Endothelial cell of umbilical vein (primary cell): Measurements from ENCODE around the gene GPR153. TPM values are rescaled to one million over a fixed set of nuclear protein-coding genes. Genes with fewer than 3 reads are reported as not detected.

Experiments
- BruUV-seq: library from RNA; stranded (reverse); fragments of 400-500 nt; replicated peaks from 2 replicates; lab custom pipeline; 2021; lab: Mats Ljungman, UMichigan
- CTCF ChIA-PET: fragments of 300-600, 350-600 bp; sonication (Branson Sonifier 250); formaldehyde crosslinking; loops from one replicate; lab custom pipeline; 2021; ENCODE audit warnings: antibody characterized with exemption, inconsistent platforms; lab: Charles Lee
- POLR2A ChIA-PET: fragments of 300-600, 350-600 bp; sonication (Branson Sonifier 250); formaldehyde crosslinking; loops from one replicate; lab custom pipeline; 2021; ENCODE audit warnings: antibody characterized with exemption, inconsistent platforms; lab: Charles Lee
- DNase-seq: peaks from one replicate; pipeline ENCODE4 v3.0.0-alpha.2; 2011; ENCODE audit warnings: low read depth, low spot score
- FAIRE-seq: peaks from 2 replicates; lab custom pipeline; 2011; peaks lifted over from hg19 to GRCh38; lab: Jason Lieb, UNC
- H2AFZ ChIP-seq: 2 replicates; pipeline ENCODE4 v1.6.0; 2012; ENCODE audit warnings: low read depth, low read length, control low read depth, inconsistent platforms
- H3K27ac ChIP-seq: 2 replicates; pipeline ENCODE4 v1.5.1; 2011; ENCODE audit warnings: low read depth, mild to moderate bottlenecking, control low read depth, low read length, moderate library complexity; ENCODE audit not compliant: insufficient read depth
- H3K27me3 ChIP-seq, 2 experiments: 2 replicates each; pipeline versions ENCODE4 v1.6.0 to v1.6.1; 2011; ENCODE audit warnings: low read length in 2 of 2, mixed read lengths in 1 of 2; ENCODE audit not compliant: control insufficient read depth in 2 of 2, insufficient read depth in 2 of 2
- H3K36me3 ChIP-seq, 2 experiments: 2 replicates in 1 of 2; 3 replicates in 1 of 2; pipeline ENCODE4 v1.5.1; 2011; ENCODE audit warnings: low read length in 2 of 2, mild to moderate bottlenecking in 1 of 2, moderate library complexity in 1 of 2; ENCODE audit not compliant: control insufficient read depth in 2 of 2, insufficient read depth in 2 of 2; ENCODE audit errors: extremely low read depth in 1 of 2
- H3K4me1 ChIP-seq: 3 replicates; pipeline ENCODE4 v1.5.1; 2011; ENCODE audit warnings: mild to moderate bottlenecking, low read length; ENCODE audit not compliant: control insufficient read depth, insufficient read depth; ENCODE audit errors: extremely low read depth
- H3K4me2 ChIP-seq: 2 replicates; pipeline ENCODE4 v1.6.1; 2011; ENCODE audit warnings: low read length, control low read depth, mixed read lengths; ENCODE audit not compliant: insufficient read depth
- H3K4me3 ChIP-seq, 3 experiments: fragments of 200-600 bp in 1 of 3; sonication (generic), shearing (Covaris generic) in 1 of 3; replicated peaks in 1 of 3; 2 replicates each; pipeline ENCODE4 v1.5.1; 2011 to 2016; ENCODE audit warnings: control low read depth in 3 of 3, low read length in 3 of 3, mild to moderate bottlenecking in 2 of 3, inconsistent platforms in 1 of 3, low read depth in 1 of 3, moderate library complexity in 1 of 3; ENCODE audit not compliant: insufficient read depth in 1 of 3
- H3K79me2 ChIP-seq: 2 replicates; pipeline ENCODE4 v1.6.0; 2012; ENCODE audit warnings: low read length, inconsistent platforms; ENCODE audit not compliant: control insufficient read depth, insufficient read depth
- H3K9ac ChIP-seq: replicated peaks from 2 replicates; pipeline ENCODE3; 2011; ENCODE audit warnings: low read length, control low read depth; ENCODE audit not compliant: insufficient read depth; ENCODE audit errors: extremely low read depth
- H3K9me1 ChIP-seq: replicated peaks from 3 replicates; pipeline ENCODE4 v1.6.0; 2011; ENCODE audit warnings: mild to moderate bottlenecking, low read length; ENCODE audit not compliant: control insufficient read depth, insufficient read depth; ENCODE audit errors: extremely low read depth
- H3K9me3 ChIP-seq: replicated peaks from 2 replicates; pipeline ENCODE4 v1.5.1; 2012; ENCODE audit warnings: low read length, inconsistent platforms; ENCODE audit not compliant: control insufficient read depth, insufficient read depth
- H4K20me1 ChIP-seq: replicated peaks from 2 replicates; pipeline ENCODE3; 2011; ENCODE audit warnings: mild to moderate bottlenecking, low read length; ENCODE audit not compliant: control insufficient read depth, insufficient read depth; ENCODE audit errors: extremely low read depth
- EZH2 ChIP-seq: IDR thresholded peaks from 2 replicates; pipeline ENCODE4 v1.6.1; 2012; ENCODE audit warnings: borderline replicate concordance, low read depth, mild to moderate bottlenecking, moderate library complexity, low read length, inconsistent platforms; ENCODE audit not compliant: severe bottlenecking
- FOS ChIP-seq: IDR thresholded peaks from 2 replicates; pipeline ENCODE4 v1.6.1; 2011; ENCODE audit warnings: mild to moderate bottlenecking, low read length, moderate library complexity, borderline replicate concordance; ENCODE audit not compliant: insufficient read depth
- GATA2 ChIP-seq: IDR thresholded peaks from 2 replicates; pipeline ENCODE4 v1.7.0; 2011; ENCODE audit warnings: low read depth, mild to moderate bottlenecking, moderate library complexity, mixed read lengths, low read length; ENCODE audit not compliant: insufficient read length, insufficient read depth
- JUN ChIP-seq: IDR thresholded peaks from 2 replicates; pipeline ENCODE4 v1.6.1; 2011; ENCODE audit warnings: borderline replicate concordance, low read depth; ENCODE audit not compliant: insufficient read length, insufficient read depth
- MYC ChIP-seq: IDR thresholded peaks from one replicate; pipeline ENCODE4 v1.6.1; 2011; ENCODE audit warnings: mild to moderate bottlenecking, low read depth, low read length
- POLR2A ChIP-seq: IDR thresholded peaks from 2 replicates; pipeline ENCODE4 v1.6.1; 2012; ENCODE audit warnings: low read depth, mild to moderate bottlenecking, control low read depth, low read length
- POLR2AphosphoS5 ChIP-seq: IDR thresholded peaks from 2 replicates; pipeline ENCODE4 v1.6.1; 2012; ENCODE audit warnings: low read depth, mild to moderate bottlenecking, control low read depth, low read length, moderate library complexity; ENCODE audit not compliant: insufficient read depth
- dilution Hi-C: fragments of 300-500 bp; cut with MboI; formaldehyde crosslinking; loops from one replicate; pipeline ENCODE4 v1.15.0; 2019; ENCODE audit warnings: low sequenced_read_pairs; ENCODE audit not compliant: extremely low pct_ligation_motif_present
- intact Hi-C: fragments of 100-400 bp; cut with micrococcal nuclease; formaldehyde crosslinking; loops from one replicate; pipeline ENCODE4 v1.10.0; 2022
- polyA plus RNA-seq, 4 experiments: library from polyadenylated mRNA; depleted of rRNA in 3 of 4; stranded (reverse) in 3 of 4; unstranded in 1 of 4; fragments of >200 nt; gene quantifications; 2 replicates each; pipeline versions ENCODE4 v1.2.1 to v1.2.3, GENCODE V29; 2011 to 2012; ENCODE audit warnings: missing spikeins in 1 of 4
- total RNA-seq: library from RNA; stranded (reverse); gene quantifications from 2 replicates; pipeline ENCODE4 v1.2.3, GENCODE V29; 2021
- TF ChIP-seq, protein P1 (sequence below): IDR thresholded peaks from 2 replicates; pipeline ENCODE4 v1.6.1; 2011; ENCODE audit not compliant: insufficient read depth, insufficient read length
- TF ChIP-seq, protein P2 (sequence below), 2 donors: IDR thresholded peaks; 1 replicate in 1 of 2; 2 replicates in 1 of 2; pipeline ENCODE4 v1.5.1; 2011; ENCODE audit warnings: low read length in 2 of 2, mild to moderate bottlenecking in 2 of 2, moderate library complexity in 2 of 2, control low read depth in 1 of 2, inconsistent platforms in 1 of 2, low read depth in 1 of 2; ENCODE audit not compliant: insufficient read depth in 1 of 2; ENCODE audit errors: extremely low read depth in 1 of 2

GPR153 gene
- total and polyA plus RNA-seq, 2 donors (not counting 3 experiments of a cell fraction or from before 2014, with no cell fraction given), result 3.1 to 3.9 TPM

DNA sequence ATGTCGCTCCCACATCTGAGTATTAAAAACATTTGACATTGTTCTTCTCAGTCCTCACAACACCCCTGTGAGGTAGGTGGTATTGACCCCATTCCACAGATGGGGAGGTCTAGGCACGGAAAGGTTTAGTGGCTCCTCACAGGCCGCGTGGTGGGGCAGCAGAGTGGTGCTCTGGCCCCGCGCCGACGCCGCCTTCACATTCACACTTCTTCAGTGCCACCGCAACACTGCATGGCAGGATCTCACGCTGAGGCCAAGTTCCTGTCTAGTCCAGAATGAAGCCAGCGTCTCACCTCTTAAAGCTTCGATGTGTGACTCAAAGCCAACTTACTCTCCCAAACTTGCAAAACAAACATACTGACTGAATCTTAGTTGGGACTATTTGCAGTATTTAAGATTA is 37.3 kb downstream of the GPR153 start:
- Histone ChIP-seq H3K27ac (no peak overlapping the region), H3K79me2 (peaks cover 6% of the 10 kb centered on the region), H3K27me3 (no peaks in the 10 kb centered on the region), H2AFZ (no peak overlapping the region), H3K36me3 (peaks cover 8 to 21% of the 10 kb centered on the region in 2 experiments), H4K20me1 (no peaks in the 10 kb centered on the region), H3K4me2 (no peak overlapping the region), H3K4me1 (no peaks in the 10 kb centered on the region), H3K9ac (no peak overlapping the region), H3K9me1 (no peaks in the 10 kb centered on the region), H3K4me3 (no peak overlapping the region), H3K9me3 (no peaks in the 10 kb centered on the region)
- dilution Hi-C loops (no loop called here), intact Hi-C loops (no loop called here)
- DNase-seq, result no peak
- POLR2A ChIA-PET, result no interaction called here
- BruUV-seq, result TSS peak; percentile 14
- CTCF ChIA-PET, result interaction anchor here (1.2 kb wide), 1 partner anchor 19 kb away, joined by 5 read pairs; no protein-coding TSS in a partner anchor
- FAIRE-seq, result no peak
- TF ChIP-seq EZH2 (no peak), JUN (no peak), FOS (no peak), POLR2AphosphoS5 (no peak), MYC (no peak), POLR2A (no peak), GATA2 (no peak)
- TF ChIP-seq, protein P1, sequence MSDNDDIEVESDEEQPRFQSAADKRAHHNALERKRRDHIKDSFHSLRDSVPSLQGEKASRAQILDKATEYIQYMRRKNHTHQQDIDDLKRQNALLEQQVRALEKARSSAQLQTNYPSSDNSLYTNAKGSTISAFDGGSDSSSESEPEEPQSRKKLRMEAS, result no peak
- TF ChIP-seq, protein P2, sequence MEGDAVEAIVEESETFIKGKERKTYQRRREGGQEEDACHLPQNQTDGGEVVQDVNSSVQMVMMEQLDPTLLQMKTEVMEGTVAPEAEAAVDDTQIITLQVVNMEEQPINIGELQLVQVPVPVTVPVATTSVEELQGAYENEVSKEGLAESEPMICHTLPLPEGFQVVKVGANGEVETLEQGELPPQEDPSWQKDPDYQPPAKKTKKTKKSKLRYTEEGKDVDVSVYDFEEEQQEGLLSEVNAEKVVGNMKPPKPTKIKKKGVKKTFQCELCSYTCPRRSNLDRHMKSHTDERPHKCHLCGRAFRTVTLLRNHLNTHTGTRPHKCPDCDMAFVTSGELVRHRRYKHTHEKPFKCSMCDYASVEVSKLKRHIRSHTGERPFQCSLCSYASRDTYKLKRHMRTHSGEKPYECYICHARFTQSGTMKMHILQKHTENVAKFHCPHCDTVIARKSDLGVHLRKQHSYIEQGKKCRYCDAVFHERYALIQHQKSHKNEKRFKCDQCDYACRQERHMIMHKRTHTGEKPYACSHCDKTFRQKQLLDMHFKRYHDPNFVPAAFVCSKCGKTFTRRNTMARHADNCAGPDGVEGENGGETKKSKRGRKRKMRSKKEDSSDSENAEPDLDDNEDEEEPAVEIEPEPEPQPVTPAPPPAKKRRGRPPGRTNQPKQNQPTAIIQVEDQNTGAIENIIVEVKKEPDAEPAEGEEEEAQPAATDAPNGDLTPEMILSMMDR (IDR thresholded peaks at IDR 0.05; ENCODE audit: extremely low read depth in 1 of 2, insufficient read depth in 1 of 2, low read depth in 1 of 2, low read length in 2 of 2), result no peak
